Tibial nerve (tissue), 4 donors: ENCODE measurements around the gene TRIM9.

Experiments used
- EP300 ChIP-seq, 2 donors: sonication (generic); formaldehyde crosslinking; IDR thresholded peaks; one replicate each; pipeline ENCODE4 v1.6.1; 2017; ENCODE audit warnings: antibody characterized with exemption in 2 of 2, mild to moderate bottlenecking in 1 of 2
- POLR2A ChIP-seq, 2 donors: fragments of 450-650 bp; IDR thresholded peaks; one replicate each; pipeline ENCODE4 v1.6.1; 2017; ENCODE audit warnings: antibody characterized with exemption in 2 of 2, mild to moderate bottlenecking in 2 of 2, moderate library complexity in 2 of 2
- TF ChIP-seq, protein P1 (sequence below), 5 experiments: fragments of 200-600 bp in 3 of 5; fragments of 450-650 bp in 2 of 5; sonication (generic) in 3 of 5; IDR thresholded peaks; one replicate each; pipeline ENCODE4 v1.5.1; 2016 to 2019; ENCODE audit warnings: antibody characterized with exemption in 5 of 5, mild to moderate bottlenecking in 3 of 5, moderate library complexity in 2 of 5

DNA sequence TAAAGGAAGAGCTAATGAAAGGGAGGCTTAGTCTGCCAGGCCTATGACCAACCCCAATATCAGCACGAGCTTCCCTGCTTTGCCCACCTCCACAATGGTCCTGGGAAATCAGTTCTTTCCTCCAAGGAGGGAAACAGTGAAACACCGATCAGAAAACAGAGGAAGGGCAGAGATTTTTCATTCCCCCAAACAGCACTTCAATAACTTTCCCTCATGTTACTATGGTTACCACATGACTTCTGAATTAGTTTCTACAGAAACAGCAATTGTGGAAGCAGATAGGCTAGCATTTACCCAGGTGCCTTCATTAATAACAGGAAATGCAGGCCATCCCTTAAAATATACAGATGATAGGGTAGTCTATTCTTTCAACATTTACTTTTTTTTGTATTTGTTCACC, 35.9 kb downstream of the TRIM9 start:
- TF ChIP-seq, protein P1, sequence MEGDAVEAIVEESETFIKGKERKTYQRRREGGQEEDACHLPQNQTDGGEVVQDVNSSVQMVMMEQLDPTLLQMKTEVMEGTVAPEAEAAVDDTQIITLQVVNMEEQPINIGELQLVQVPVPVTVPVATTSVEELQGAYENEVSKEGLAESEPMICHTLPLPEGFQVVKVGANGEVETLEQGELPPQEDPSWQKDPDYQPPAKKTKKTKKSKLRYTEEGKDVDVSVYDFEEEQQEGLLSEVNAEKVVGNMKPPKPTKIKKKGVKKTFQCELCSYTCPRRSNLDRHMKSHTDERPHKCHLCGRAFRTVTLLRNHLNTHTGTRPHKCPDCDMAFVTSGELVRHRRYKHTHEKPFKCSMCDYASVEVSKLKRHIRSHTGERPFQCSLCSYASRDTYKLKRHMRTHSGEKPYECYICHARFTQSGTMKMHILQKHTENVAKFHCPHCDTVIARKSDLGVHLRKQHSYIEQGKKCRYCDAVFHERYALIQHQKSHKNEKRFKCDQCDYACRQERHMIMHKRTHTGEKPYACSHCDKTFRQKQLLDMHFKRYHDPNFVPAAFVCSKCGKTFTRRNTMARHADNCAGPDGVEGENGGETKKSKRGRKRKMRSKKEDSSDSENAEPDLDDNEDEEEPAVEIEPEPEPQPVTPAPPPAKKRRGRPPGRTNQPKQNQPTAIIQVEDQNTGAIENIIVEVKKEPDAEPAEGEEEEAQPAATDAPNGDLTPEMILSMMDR (IDR thresholded peaks at IDR 0.05) = no peak
- TF ChIP-seq POLR2A (IDR thresholded peaks at IDR 0.05) (no peak), EP300 (IDR thresholded peaks at IDR 0.05) (no peak)
